Mammary epithelial cell (primary cell): Measurements from ENCODE around the gene CLTCL1.

Source experiments
- CTCF ChIP-seq, 2 donors: IDR thresholded peaks in 1 of 2; conservative IDR thresholded peaks in 1 of 2; 2 replicates each; pipeline ENCODE4 v1.5.1; 2011 to 2012; ENCODE audit warnings: inconsistent platforms in 2 of 2, low read length in 2 of 2, mild to moderate bottlenecking in 2 of 2, control low read depth in 1 of 2, low read depth in 1 of 2; ENCODE audit not compliant: insufficient read depth in 1 of 2; ENCODE audit errors: extremely low read depth in 1 of 2
- EZH2 ChIP-seq: IDR thresholded peaks from 2 replicates; pipeline ENCODE4 v1.6.1; 2012; ENCODE audit warnings: low read length, inconsistent platforms, borderline replicate concordance

- TF ChIP-seq CTCF (conservative IDR thresholded peaks at IDR 0.05 in 1 of 2, IDR thresholded peaks at IDR 0.05 in 1 of 2; ENCODE audit: extremely low read depth in 1 of 2, insufficient read depth in 1 of 2, low read depth in 1 of 2, low read length in 2 of 2), result no peak
- no peak for TF ChIP-seq EZH2
Measured at GRCh38 chr22:19164425-19164824, 127.1 kb downstream of the CLTCL1 start.
